CD14-positive monocyte (primary cell): ENCODE results near the gene PRTN3. TPM values are rescaled to one million over a fixed set of nuclear protein-coding genes. Genes with fewer than 3 reads are reported as not detected.

Experiments used
- DNase-seq, 3 donors: peaks; one replicate each; pipeline ENCODE4 v3.0.0-alpha.2; 2011 to 2022
- H2AFZ ChIP-seq: 2 replicates; pipeline ENCODE4 v1.6.0; 2012; ENCODE audit warnings: mild to moderate bottlenecking, low read depth, low read length, inconsistent platforms; ENCODE audit not compliant: insufficient read depth, poor library complexity, severe bottlenecking
- H3K27ac ChIP-seq, 2 donors: 1 replicate in 1 of 2; 2 replicates in 1 of 2; pipeline ENCODE4 v1.5.1; 2012 to 2013; ENCODE audit warnings: low read length in 2 of 2, control low read depth in 1 of 2, inconsistent platforms in 1 of 2, low read depth in 1 of 2, mild to moderate bottlenecking in 1 of 2
- H3K27me3 ChIP-seq, 2 donors: one replicate each; pipeline versions ENCODE4 v1.6.0 to v1.6.1; 2011 to 2013; ENCODE audit warnings: low read length in 2 of 2; ENCODE audit not compliant: control insufficient read depth in 2 of 2, insufficient read depth in 2 of 2
- H3K36me3 ChIP-seq, 2 donors: replicated peaks in 1 of 2; 1 replicate in 1 of 2; 2 replicates in 1 of 2; pipeline versions ENCODE4 v1.5.1 to v1.6.1; 2012 to 2013; ENCODE audit warnings: low read length in 2 of 2, control low read depth in 1 of 2, inconsistent platforms in 1 of 2, mild to moderate bottlenecking in 1 of 2; ENCODE audit not compliant: insufficient read depth in 2 of 2, control insufficient read depth in 1 of 2
- H3K4me1 ChIP-seq, 2 donors: 1 replicate in 1 of 2; 2 replicates in 1 of 2; pipeline versions ENCODE4 v1.5.1 to v1.6.1; 2012 to 2013; ENCODE audit warnings: low read length in 2 of 2, control low read depth in 1 of 2, inconsistent platforms in 1 of 2, mild to moderate bottlenecking in 1 of 2, moderate library complexity in 1 of 2; ENCODE audit not compliant: insufficient read depth in 2 of 2, control insufficient read depth in 1 of 2
- H3K4me2 ChIP-seq: replicated peaks from 2 replicates; pipeline ENCODE3; 2012; ENCODE audit warnings: low read length, moderate library complexity, mild to moderate bottlenecking; ENCODE audit not compliant: poor library complexity, severe bottlenecking; ENCODE audit errors: extremely low read depth
- H3K4me3 ChIP-seq, 3 experiments: fragments of 200-600 bp in 1 of 3; sonication (generic) in 1 of 3; replicated peaks in 1 of 3; 1 replicate in 2 of 3; 2 replicates in 1 of 3; pipeline ENCODE4 v1.5.1; 2011 to 2013; ENCODE audit warnings: low read length in 3 of 3, mild to moderate bottlenecking in 3 of 3, control low read depth in 2 of 3, low read depth in 2 of 3, inconsistent platforms in 1 of 3, moderate library complexity in 1 of 3
- H3K79me2 ChIP-seq: 2 replicates; pipeline ENCODE4 v1.6.0; 2012; ENCODE audit warnings: mild to moderate bottlenecking, control low read depth, inconsistent platforms, low read length, moderate library complexity; ENCODE audit not compliant: insufficient read depth
- H3K9ac ChIP-seq: 2 replicates; pipeline ENCODE4 v1.6.0; 2017; ENCODE audit warnings: low read length, mild to moderate bottlenecking; ENCODE audit not compliant: insufficient read depth, poor library complexity, severe bottlenecking
- H3K9me3 ChIP-seq, 2 donors: replicated peaks in 1 of 2; 1 replicate in 1 of 2; 2 replicates in 1 of 2; pipeline versions ENCODE4 v1.5.1 to v1.6.1; 2012 to 2013; ENCODE audit warnings: low read length in 2 of 2, control low read depth in 1 of 2; ENCODE audit not compliant: control insufficient read depth in 1 of 2, insufficient read depth in 1 of 2
- H4K20me1 ChIP-seq: 2 replicates; pipeline ENCODE4 v1.6.0; 2012; ENCODE audit warnings: mild to moderate bottlenecking, low read length, control low read depth, moderate library complexity; ENCODE audit not compliant: insufficient read depth
- H3K27ac Mint-ChIP-seq, 7 donors: one replicate each; pipeline ENCODE4 v1.8.0; 2020; ENCODE audit warnings: mild to moderate bottlenecking in 7 of 7, mixed read lengths in 7 of 7, moderate library complexity in 6 of 7, inconsistent platforms in 2 of 7
- H3K27me3 Mint-ChIP-seq, 3 donors: one replicate each; pipeline ENCODE4 v1.8.0; 2021 to 2022; ENCODE audit warnings: low read depth in 3 of 3, mild to moderate bottlenecking in 3 of 3, mixed read lengths in 3 of 3, moderate library complexity in 3 of 3, inconsistent platforms in 1 of 3
- H3K36me3 Mint-ChIP-seq, 2 donors: one replicate each; pipeline ENCODE4 v1.8.0; 2020; ENCODE audit warnings: mixed read lengths in 2 of 2, inconsistent platforms in 1 of 2, mild to moderate bottlenecking in 1 of 2
- H3K4me1 Mint-ChIP-seq: one replicate; pipeline ENCODE4 v1.8.0; 2020; ENCODE audit warnings: mild to moderate bottlenecking, mixed read lengths
- H3K4me3 Mint-ChIP-seq, 2 donors: one replicate each; pipeline ENCODE4 v1.8.0; 2020; ENCODE audit warnings: mild to moderate bottlenecking in 2 of 2, mixed read lengths in 2 of 2, moderate library complexity in 1 of 2
- H3K9me3 Mint-ChIP-seq, 7 donors: one replicate each; pipeline ENCODE4 v1.8.0; 2020 to 2022; ENCODE audit warnings: mixed read lengths in 7 of 7, mild to moderate bottlenecking in 6 of 7, moderate library complexity in 6 of 7, inconsistent platforms in 2 of 7
- CTCF ChIP-seq: fragments of 200-600 bp; IDR thresholded peaks from one replicate; pipeline ENCODE4 v1.8.0; 2022; ENCODE audit warnings: antibody characterized with exemption, mild to moderate bottlenecking
- WGBS: methylation state at CpG from one replicate; pipeline ENCODE4 v1.1.5; 2013; ENCODE audit warnings: missing lambda C conversion rate; ENCODE audit not compliant: insufficient coverage; 5-methylcytosine and 5-hydroxymethylcytosine counted together
- intact Hi-C, 2 donors: fragments of 100-400 bp; cut with micrococcal nuclease; formaldehyde crosslinking; loops; one replicate each; pipeline versions ENCODE4 v1.15.0 to v1.15.1; 2023
- polyA plus RNA-seq, 3 donors: library from polyadenylated mRNA; depleted of rRNA in 1 of 3; unstranded in 2 of 3; stranded (reverse) in 1 of 3; fragments of 300-500 nt in 2 of 3; fragments of >200 nt in 1 of 3; fragmentation: Illumina TruSeq in 2 of 3; gene quantifications; 1 replicate in 2 of 3; 2 replicates in 1 of 3; pipeline ENCODE4 v1.2.3, GENCODE V29; 2012 to 2021

The PRTN3 gene
- polyA plus RNA-seq, 3 donors: 0.11 TPM; not detected in 2

- Histone ChIP-seq H3K9me3 (no peaks in the 10 kb centered on the region), H3K4me2 (no peak overlapping the region), H3K27ac (no peak overlapping the region), H3K27me3 (no peaks in the 10 kb centered on the region), H3K4me1 (peaks cover 27 to 31% of the 10 kb centered on the region in 2 donors), H3K9ac (no peak overlapping the region), H3K36me3 (peaks cover 68 to 88% of the 10 kb centered on the region in 2 donors), H2AFZ (no peak overlapping the region), H4K20me1 (peaks cover 100% of the 10 kb centered on the region), H3K4me3 (no peak overlapping the region), H3K79me2 (peaks cover 100% of the 10 kb centered on the region)
- WGBS: 96% methylated on average over 28 of the region's 31 CpGs
- intact Hi-C loops: no loop called here
- Mint-ChIP-seq H3K36me3 (peaks cover 36 to 76% of the 10 kb centered on the region in 2 donors), H3K27ac (no peak overlapping the region), H3K27me3 (no peaks in the 10 kb centered on the region), H3K4me1 (peaks cover 25% of the 10 kb centered on the region), H3K9me3 (no peaks in the 10 kb centered on the region), H3K4me3 (no peak overlapping the region)
- no peak for DNase-seq
- TF ChIP-seq CTCF: no peak
Observed at GRCh38 chr19:803686-804418, 36.9 kb upstream of the PRTN3 start.

GRCh38 chr19:804419-805165, 36.2 kb upstream of the PRTN3 start:
- no peak overlapping the region for H3K9ac ChIP-seq
- intact Hi-C loops: no loop called here
- 95% methylated on average over 53 of the region's 53 CpGs for WGBS
- no peak overlapping the region for H3K4me3 ChIP-seq
- no peak overlapping the region for H3K27ac ChIP-seq
- Mint-ChIP-seq H3K36me3 (peaks cover 41 to 82% of the 10 kb centered on the region in 2 donors), H3K27ac (peak overlapping the region in 1 of 7 donors; percentile 31), H3K27me3 (no peaks in the 10 kb centered on the region), H3K4me3 (no peak overlapping the region), H3K9me3 (no peaks in the 10 kb centered on the region), H3K4me1 (peaks cover 17% of the 10 kb centered on the region)
- no peak overlapping the region for H3K4me2 ChIP-seq
- peaks cover 19 to 24% of the 10 kb centered on the region in 2 donors for H3K4me1 ChIP-seq
- H3K9me3 ChIP-seq: no peaks in the 10 kb centered on the region
- no peak overlapping the region for H2AFZ ChIP-seq
- peaks cover 100% of the 10 kb centered on the region for H3K79me2 ChIP-seq
- H3K36me3 ChIP-seq: peaks cover 75 to 93% of the 10 kb centered on the region in 2 donors
- DNase-seq: no peak
- peaks cover 100% of the 10 kb centered on the region for H4K20me1 ChIP-seq
- TF ChIP-seq CTCF: no peak
- no peaks in the 10 kb centered on the region for H3K27me3 ChIP-seq
